Loucy (cell line): Measurements from ENCODE around the gene BCKDHB.

Source experiments
- H2AFZ ChIP-seq: fragments of 200-600 bp; sonication (generic); 2 replicates; pipeline ENCODE4 v1.6.0; 2016; ENCODE audit warnings: antibody characterized with exemption, mild to moderate bottlenecking, low read length, moderate library complexity
- H3F3A ChIP-seq: fragments of 200-600 bp; 2 replicates; pipeline ENCODE4 v1.6.0; 2016; ENCODE audit warnings: antibody characterized with exemption, low read depth, mild to moderate bottlenecking
- H3K27me3 ChIP-seq: fragments of 200-600 bp; sonication (generic); 2 replicates; pipeline ENCODE4 v1.6.1; 2014; ENCODE audit warnings: low read length, mild to moderate bottlenecking; ENCODE audit not compliant: insufficient read depth, poor library complexity, severe bottlenecking
- H3K36me3 ChIP-seq: fragments of 200-600 bp; sonication (generic); 2 replicates; pipeline ENCODE4 v1.6.1; 2016; ENCODE audit warnings: low read length; ENCODE audit not compliant: insufficient read depth
- H3K4me1 ChIP-seq: fragments of 200-600 bp; sonication (generic); 2 replicates; pipeline ENCODE4 v1.5.1; 2014; ENCODE audit warnings: low read length, mild to moderate bottlenecking; ENCODE audit not compliant: insufficient read depth, poor library complexity, severe bottlenecking
- H3K4me2 ChIP-seq: fragments of 200-600 bp; sonication (generic); 2 replicates; pipeline ENCODE4 v1.6.0; 2014; ENCODE audit warnings: antibody characterized with exemption, low read length, low read depth, mild to moderate bottlenecking; ENCODE audit not compliant: poor library complexity, severe bottlenecking
- H3K4me3 ChIP-seq: fragments of 200-600 bp; sonication (generic); 2 replicates; pipeline ENCODE4 v1.5.1; 2014; ENCODE audit warnings: low read length, mild to moderate bottlenecking, mixed read lengths; ENCODE audit not compliant: poor library complexity, severe bottlenecking
- H3K79me2 ChIP-seq: fragments of 200-600 bp; sonication (generic); 2 replicates; pipeline ENCODE4 v1.6.1; 2014; ENCODE audit warnings: low read length; ENCODE audit not compliant: insufficient read depth
- H3K9ac ChIP-seq: fragments of 200-600 bp; sonication (generic); 2 replicates; pipeline ENCODE4 v1.6.0; 2014; ENCODE audit warnings: mild to moderate bottlenecking, low read depth, low read length, moderate library complexity; ENCODE audit not compliant: poor library complexity, severe bottlenecking
- H3K9me2 ChIP-seq: fragments of 200-600 bp; sonication (generic); replicated peaks from 2 replicates; pipeline ENCODE4 v1.6.1; 2016; ENCODE audit warnings: low read depth, low read length, mixed read lengths
- H3K9me3 ChIP-seq: fragments of 200-600 bp; sonication (generic); 2 replicates; pipeline ENCODE4 v1.6.1; 2014; ENCODE audit warnings: mild to moderate bottlenecking, antibody characterized with exemption, low read length, low read depth; ENCODE audit not compliant: insufficient read depth
- H4K20me1 ChIP-seq: fragments of 200-600 bp; sonication (generic); 2 replicates; pipeline ENCODE4 v1.6.0; 2014; ENCODE audit warnings: antibody characterized with exemption, low read length, mild to moderate bottlenecking; ENCODE audit not compliant: insufficient read depth, poor library complexity, severe bottlenecking
- EZH2phosphoT487 ChIP-seq: fragments of 200-600 bp; IDR thresholded peaks from 2 replicates; pipeline ENCODE4 v1.6.1; 2018; ENCODE audit warnings: antibody characterized with exemption, mild to moderate bottlenecking, moderate library complexity, borderline replicate concordance
- TF ChIP-seq, protein P1 (sequence below): fragments of 200-600 bp; sonication (generic); conservative IDR thresholded peaks from 2 replicates; pipeline ENCODE4 v1.5.1; 2014; ENCODE audit warnings: mild to moderate bottlenecking, antibody characterized with exemption, low read length

Gene BCKDHB

DNA sequence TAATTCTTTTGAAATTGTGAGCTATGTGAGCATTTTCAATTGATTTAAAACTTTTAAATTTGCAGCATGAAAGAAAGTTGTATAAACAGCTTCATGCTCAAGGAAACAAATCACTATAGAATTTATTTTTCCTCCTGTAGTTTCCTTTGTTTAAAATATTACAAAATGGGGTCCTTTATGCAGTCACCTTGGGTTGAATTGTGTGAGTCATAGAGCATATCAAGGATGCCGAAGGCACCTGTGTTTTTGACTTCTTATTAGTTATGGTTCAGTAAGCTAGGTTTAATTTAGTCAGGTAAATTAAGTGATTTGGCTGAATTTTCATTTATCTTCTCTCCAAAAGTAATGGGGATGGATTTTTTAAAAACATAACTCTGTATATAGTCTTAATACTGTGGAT is 96.8 kb downstream of the BCKDHB start:
- Histone ChIP-seq H3K4me1 (no peaks in the 10 kb centered on the region), H3F3A (no peaks in the 10 kb centered on the region), H3K9ac (no peak overlapping the region), H4K20me1 (no peaks in the 10 kb centered on the region), H3K36me3 (no peaks in the 10 kb centered on the region; the same call in 1 of the 2 replicates), H3K4me2 (no peak overlapping the region), H3K79me2 (no peaks in the 10 kb centered on the region), H2AFZ (no peak overlapping the region), H3K27me3 (no peaks in the 10 kb centered on the region), H3K4me3 (no peak overlapping the region), H3K9me3 (no peaks in the 10 kb centered on the region), H3K9me2 (no peaks in the 10 kb centered on the region)
- no peak for TF ChIP-seq EZH2phosphoT487
- TF ChIP-seq, protein P1, sequence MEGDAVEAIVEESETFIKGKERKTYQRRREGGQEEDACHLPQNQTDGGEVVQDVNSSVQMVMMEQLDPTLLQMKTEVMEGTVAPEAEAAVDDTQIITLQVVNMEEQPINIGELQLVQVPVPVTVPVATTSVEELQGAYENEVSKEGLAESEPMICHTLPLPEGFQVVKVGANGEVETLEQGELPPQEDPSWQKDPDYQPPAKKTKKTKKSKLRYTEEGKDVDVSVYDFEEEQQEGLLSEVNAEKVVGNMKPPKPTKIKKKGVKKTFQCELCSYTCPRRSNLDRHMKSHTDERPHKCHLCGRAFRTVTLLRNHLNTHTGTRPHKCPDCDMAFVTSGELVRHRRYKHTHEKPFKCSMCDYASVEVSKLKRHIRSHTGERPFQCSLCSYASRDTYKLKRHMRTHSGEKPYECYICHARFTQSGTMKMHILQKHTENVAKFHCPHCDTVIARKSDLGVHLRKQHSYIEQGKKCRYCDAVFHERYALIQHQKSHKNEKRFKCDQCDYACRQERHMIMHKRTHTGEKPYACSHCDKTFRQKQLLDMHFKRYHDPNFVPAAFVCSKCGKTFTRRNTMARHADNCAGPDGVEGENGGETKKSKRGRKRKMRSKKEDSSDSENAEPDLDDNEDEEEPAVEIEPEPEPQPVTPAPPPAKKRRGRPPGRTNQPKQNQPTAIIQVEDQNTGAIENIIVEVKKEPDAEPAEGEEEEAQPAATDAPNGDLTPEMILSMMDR = no peak

DNA sequence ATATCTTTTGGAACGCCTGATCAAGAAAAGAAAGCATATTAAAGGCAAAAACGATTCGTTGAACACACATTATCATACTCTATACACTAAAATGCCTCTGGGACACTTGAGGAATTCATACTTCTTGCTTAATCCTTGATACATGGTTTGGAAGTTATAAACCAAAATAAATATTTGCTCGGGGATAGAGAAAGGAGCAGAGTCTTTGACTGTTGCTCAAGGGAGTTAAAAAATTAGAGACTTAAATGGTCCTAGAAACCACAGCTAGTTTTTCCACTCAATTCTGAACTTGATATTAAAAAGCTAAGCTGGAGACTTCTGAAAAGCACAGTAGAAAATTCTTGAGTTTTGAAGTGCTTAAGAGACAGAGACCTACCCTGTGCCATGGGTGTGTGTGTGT is 98.9 kb downstream of the BCKDHB start:
- Histone ChIP-seq H3K9ac (no peak overlapping the region), H3K36me3 (no peaks in the 10 kb centered on the region; the same call in 1 of the 2 replicates), H3F3A (no peaks in the 10 kb centered on the region), H4K20me1 (no peaks in the 10 kb centered on the region), H3K4me3 (no peak overlapping the region), H2AFZ (no peak overlapping the region), H3K4me1 (peaks cover 7% of the 10 kb centered on the region), H3K27me3 (no peaks in the 10 kb centered on the region), H3K9me3 (no peaks in the 10 kb centered on the region), H3K4me2 (no peak overlapping the region), H3K79me2 (no peaks in the 10 kb centered on the region), H3K9me2 (no peaks in the 10 kb centered on the region)
- TF ChIP-seq, protein P1 = no peak
- no peak for TF ChIP-seq EZH2phosphoT487

DNA sequence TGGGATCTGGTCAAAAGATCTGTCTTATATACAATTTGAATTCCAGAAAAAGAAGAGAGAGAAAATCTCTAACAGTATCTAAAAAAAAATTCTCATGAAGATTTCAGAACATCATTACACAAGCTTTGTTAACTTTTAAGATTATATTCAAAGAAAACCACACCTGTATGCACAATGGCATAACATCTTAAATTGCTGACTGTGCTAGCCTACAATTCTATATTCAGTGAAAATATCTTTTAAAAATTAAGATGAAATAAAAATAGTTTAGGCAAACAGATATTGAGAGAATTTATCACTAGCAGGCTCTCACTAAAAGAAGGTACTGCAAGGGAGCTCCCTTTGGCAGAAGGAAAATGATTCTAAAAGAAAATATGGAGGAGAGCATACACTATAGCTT is 100.3 kb downstream of the BCKDHB start:
- Histone ChIP-seq H3K4me3 (no peak overlapping the region), H3K9me3 (no peaks in the 10 kb centered on the region), H3K79me2 (no peaks in the 10 kb centered on the region), H3K9me2 (no peaks in the 10 kb centered on the region), H3K4me2 (no peak overlapping the region), H2AFZ (no peak overlapping the region), H3K4me1 (peaks cover 7% of the 10 kb centered on the region), H3K9ac (no peak overlapping the region), H3K36me3 (no peaks in the 10 kb centered on the region; the same call in 1 of the 2 replicates), H3K27me3 (no peaks in the 10 kb centered on the region), H3F3A (no peaks in the 10 kb centered on the region), H4K20me1 (no peaks in the 10 kb centered on the region)
- no peak for TF ChIP-seq EZH2phosphoT487
- TF ChIP-seq, protein P1 = no peak
